Right hindlimb (tissue), 1 donor: ENCODE data around the gene AFAP1.

Experiments used
- DNase-seq: peaks from one replicate; pipeline ENCODE4 v3.0.0-alpha.2; 2018

AFAP1 gene

DNA sequence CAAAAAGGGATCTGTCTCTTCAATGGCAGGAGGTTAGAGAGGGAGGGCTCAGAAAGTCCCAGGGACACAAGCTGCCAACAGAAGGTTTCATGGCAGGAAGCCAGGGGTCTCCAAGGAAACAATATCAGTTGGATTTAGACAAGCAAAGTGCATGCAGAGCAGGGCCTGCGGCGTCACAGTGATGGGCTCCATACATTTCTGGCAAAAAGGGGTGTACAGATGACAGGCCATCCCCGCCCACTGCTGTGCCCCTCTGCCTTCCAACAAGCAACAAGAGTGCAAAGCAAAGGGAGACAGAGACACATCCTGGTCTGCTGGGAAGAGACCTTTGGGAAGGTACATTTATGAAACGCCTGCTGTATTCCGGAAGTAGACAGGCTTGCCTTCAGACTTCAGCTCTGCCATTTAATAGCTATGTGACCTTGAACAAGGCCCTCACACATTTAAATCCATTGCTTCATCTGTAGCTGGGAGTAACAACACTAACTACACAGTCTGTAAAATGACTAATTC is 121.2 kb downstream of the AFAP1 start:
- peak; percentile 60 for DNase-seq

- no peak for DNase-seq
These were observed 121.7 kb downstream of the AFAP1 start for GRCh38 chr4:7817877-7818398.

DNA sequence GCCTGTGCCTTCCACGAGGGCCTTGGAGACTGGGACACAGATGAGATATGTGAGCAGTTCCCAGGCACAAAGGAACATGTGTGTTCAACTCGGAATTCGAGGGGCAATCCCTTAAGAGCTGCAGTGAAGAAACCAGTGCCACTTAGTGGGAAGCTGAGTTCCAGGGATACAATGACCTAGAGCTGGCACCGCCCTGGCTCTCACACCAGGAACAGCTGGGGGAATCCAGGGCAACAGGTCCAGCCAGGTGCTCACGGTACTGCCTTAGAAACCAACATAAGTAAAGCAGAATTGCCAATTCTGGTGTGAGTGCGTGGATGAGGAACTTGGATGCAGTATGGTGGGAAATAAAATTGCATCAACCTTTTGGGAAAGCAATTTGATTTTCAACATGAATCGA is 122.9 kb downstream of the AFAP1 start:
- no peak for DNase-seq

GRCh38 chr4:7815981-7816380 is 123.7 kb downstream of the AFAP1 start:
- no peak for DNase-seq

- no peak for DNase-seq
These were observed 124.1 kb downstream of the AFAP1 start for GRCh38 chr4:7815562-7815961.

DNA sequence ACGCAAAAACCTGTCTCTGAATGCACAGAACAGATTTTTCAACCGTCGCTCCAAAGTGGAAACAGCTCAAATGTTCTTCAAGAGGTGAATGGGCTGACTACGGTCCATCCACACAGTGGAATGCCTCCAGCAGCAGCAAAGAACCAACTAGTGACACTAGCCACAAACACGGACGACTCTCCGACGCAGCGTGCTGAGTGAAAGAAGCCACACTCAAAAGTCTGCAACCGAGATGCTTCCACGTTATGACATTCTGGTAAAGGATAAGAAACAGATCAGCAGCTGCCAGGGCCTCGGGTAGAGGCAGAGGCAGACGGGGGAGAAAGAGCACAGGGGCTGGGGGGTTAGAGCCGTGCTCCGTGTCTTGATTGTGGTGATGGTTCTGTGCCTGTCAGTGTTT is 125.2 kb downstream of the AFAP1 start:
- DNase-seq = no peak

DNA sequence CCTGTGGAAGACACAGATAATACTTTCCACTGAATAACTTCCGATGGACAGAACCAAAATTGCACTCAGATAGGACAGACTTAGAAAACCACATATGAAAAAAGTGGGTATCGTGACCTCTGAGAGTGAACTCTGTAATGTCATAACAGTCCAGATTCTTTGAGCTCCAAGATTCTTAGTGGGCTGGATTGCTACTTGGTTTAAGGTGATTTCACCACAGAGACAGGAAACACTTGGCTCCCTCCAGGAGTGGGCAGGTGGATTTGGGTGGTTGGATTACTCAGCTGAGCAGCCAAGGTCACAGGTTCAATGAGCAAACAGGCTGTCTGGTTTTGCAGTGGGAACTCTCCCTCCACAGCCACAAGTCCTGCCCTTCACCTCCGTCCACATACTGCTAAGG is 126.0 kb downstream of the AFAP1 start:
- no peak for DNase-seq

DNA sequence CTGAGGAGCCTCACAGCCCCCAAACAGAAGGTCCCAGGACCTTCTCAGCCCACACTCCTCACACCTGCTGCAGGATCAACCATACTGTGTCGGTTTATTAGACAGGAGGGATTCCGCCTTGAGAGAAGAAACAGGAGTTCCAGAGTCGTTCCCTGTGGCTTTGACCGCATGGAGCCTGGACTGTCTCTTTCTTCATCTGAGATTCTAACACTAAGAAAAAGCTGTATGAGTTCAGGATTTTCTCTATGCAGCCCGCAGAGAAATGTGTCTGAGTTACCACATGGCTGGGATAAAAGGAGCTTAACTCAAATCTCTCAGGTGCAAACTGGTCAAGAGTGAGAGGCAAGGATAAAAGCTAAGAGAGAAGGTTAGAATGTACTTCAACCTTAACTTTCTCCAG is 126.7 kb downstream of the AFAP1 start:
- DNase-seq = no peak

GRCh38 chr4:7812231-7812857 is 127.3 kb downstream of the AFAP1 start:
- DNase-seq = peak; percentile 21

DNA sequence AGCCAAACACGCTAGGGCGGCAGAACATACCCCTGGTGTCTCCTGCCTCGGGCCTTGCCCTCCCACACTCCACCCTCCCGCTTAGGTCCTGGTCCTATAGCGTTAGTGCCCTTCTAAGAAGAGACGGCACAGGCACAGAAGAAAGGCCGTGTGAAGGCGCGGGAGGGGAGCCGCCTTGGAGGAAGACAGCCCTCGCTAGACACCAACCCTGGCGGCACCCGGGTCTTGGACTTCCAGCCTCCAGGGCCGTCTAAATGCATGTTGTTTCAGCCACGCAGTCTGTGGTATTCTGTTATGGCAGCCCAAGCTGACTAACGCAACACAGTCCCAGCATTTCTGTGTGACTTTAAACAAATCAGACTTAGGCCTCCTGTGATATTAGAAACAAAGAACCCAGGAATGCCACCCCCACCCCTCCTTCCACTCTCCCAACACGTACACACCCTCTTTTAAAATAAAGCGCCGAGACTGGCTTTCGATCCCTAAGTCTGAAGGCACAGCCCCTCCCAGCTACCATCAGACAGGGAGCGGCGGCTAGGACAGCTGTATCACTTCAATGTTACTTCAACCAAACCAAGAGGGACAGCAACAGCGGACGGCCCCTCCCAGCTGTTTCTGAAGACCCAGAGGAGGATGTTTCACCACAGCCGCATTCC is 128.0 kb downstream of the AFAP1 start:
- DNase-seq = peak; percentile 84

- peak; percentile 15 for DNase-seq
These were observed 128.7 kb downstream of the AFAP1 start for GRCh38 chr4:7810783-7811535.

DNA sequence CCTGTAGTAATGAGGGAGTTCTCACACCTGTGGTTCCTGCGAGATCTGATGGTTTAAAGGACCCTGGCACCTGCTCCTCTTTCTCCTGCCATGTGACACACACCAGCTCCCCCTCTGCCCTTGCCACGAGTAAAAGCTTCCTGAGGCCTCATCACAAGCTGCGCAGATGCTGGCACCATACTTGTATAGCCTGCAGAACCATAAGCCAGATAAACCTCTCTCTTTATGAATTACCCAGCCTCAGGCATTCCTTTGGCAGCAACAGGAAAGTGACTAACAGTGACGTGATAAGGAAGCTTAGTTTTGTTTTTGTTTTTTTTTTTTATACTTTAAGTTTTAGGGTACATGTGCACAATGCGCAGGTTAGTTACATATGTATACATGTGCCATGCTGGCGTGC is 130.9 kb downstream of the AFAP1 start:
- peak; percentile 11 for DNase-seq

- DNase-seq = no peak
These were observed 131.5 kb downstream of the AFAP1 start for GRCh38 chr4:7808181-7808580.

GRCh38 chr4:7807351-7807921 is 132.2 kb downstream of the AFAP1 start:
- peak; percentile 40 for DNase-seq

DNA sequence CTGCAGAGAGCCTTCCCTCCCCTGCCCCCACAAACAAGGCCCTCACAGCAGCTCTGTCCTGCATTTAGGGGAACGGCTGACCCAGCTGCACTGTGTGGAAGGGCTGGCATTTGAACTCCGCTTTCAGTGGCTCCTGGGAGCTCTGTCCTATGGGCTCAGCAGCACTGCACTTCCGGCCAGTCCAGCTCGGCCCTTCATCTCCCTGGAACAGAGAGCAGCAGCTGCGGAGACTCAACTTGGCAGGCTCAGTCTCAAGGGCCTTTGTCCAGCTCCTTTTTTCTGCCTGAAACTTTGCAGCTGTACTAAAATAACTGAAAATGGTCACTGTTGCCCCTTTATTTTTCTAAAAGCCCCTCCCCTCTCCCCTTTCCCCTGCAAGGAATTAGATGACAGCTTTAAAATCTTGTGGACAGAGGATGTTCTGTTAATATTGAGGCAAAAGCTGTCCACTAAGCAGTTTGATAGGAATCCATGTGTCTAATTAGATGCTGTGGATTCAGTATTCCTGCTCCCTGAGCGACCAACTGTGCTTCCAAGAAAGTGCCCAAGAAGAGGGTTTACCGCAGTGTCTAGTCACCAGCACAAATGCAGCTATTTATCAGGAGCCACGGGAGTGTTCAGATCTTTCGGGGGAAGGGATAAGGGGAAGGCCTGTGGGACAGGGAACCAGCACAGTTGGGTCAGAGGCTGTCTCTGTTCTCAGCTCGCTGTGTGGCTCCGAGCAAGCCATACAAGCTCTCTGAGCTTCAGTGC is 133.1 kb downstream of the AFAP1 start:
- peak; percentile 92 for DNase-seq

DNA sequence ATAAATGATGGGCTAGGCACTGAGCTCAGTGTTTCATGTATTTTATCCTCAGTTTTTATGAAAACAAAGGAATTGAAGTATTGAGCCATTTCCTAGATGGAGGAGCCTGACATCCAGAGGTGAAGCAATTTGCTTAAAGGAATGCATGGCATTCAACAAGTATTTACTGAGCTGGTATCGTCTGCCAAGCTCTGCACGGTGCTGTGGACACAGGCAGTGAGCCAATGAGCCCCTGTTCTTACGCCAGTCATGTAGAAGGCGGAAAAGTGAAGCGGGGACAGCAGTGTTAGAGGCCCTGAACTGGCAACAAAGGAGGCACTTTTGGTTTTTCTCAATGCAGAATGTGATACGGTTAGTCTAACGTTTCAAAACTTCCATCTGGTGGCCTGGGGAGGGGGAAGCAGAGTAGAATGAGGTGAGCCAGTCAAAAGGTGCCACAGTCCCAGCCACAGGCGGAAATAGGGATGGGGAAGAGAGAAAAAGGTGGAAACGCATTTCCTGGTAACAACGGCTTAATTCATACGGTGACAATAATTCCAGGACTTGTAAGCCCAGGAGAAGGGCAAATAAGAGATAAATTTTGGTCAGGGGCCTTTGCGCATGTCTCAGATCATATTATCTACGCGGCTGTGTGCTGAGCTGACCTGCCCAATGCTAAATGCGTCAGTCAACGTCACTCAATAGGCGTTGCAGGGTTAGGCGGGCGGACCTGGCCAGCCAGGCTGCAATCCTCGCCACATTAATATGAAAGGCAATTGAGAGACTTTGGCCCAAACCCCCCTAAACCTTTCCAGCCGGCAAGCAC is 133.9 kb downstream of the AFAP1 start:
- peak; percentile 71 for DNase-seq

GRCh38 chr4:7804756-7805385 is 134.8 kb downstream of the AFAP1 start:
- DNase-seq = peak; percentile 49

GRCh38 chr4:7803992-7804755 is 135.5 kb downstream of the AFAP1 start:
- DNase-seq = peak; percentile 88

GRCh38 chr4:7803371-7803770 is 136.3 kb downstream of the AFAP1 start:
- DNase-seq = no peak

GRCh38 chr4:7802093-7802726 is 137.5 kb downstream of the AFAP1 start:
- DNase-seq = peak; percentile 89
